Endodermal cell (in vitro differentiated cells): ENCODE results near the gene ZBTB20. TPM values are rescaled to one million over a fixed set of nuclear protein-coding genes. Genes with fewer than 3 reads are reported as not detected.

ENCODE experiments used
- DNase-seq: peaks from one replicate; pipeline ENCODE4 v3.0.0-alpha.2; 2017
- H3K27ac ChIP-seq: 2 replicates; pipeline ENCODE4 v1.5.1; 2013; ENCODE audit warnings: mild to moderate bottlenecking, low read depth, low read length, moderate library complexity
- H3K27me3 ChIP-seq: 2 replicates; pipeline ENCODE4 v1.6.1; 2013; ENCODE audit warnings: mild to moderate bottlenecking, low read length, moderate library complexity; ENCODE audit not compliant: insufficient read depth, control insufficient read depth, poor library complexity, severe bottlenecking
- H3K36me3 ChIP-seq: 2 replicates; pipeline ENCODE4 v1.7.0; 2013; ENCODE audit warnings: mild to moderate bottlenecking, low read length, moderate library complexity; ENCODE audit not compliant: control insufficient read depth, insufficient read depth
- H3K4me1 ChIP-seq: one replicate; pipeline ENCODE4 v1.7.0; 2013; ENCODE audit warnings: low read length; ENCODE audit not compliant: control insufficient read depth, insufficient read depth
- H3K4me3 ChIP-seq: 2 replicates; pipeline ENCODE4 v1.5.1; 2013; ENCODE audit warnings: mild to moderate bottlenecking, low read length, moderate library complexity
- H3K9ac ChIP-seq: 2 replicates; pipeline ENCODE4 v1.6.1; 2013; ENCODE audit warnings: mild to moderate bottlenecking, low read length, moderate library complexity; ENCODE audit not compliant: poor library complexity, severe bottlenecking; ENCODE audit errors: extremely low read depth
- H3K9me3 ChIP-seq: 2 replicates; pipeline ENCODE4 v1.6.1; 2013; ENCODE audit warnings: mild to moderate bottlenecking, low read length, moderate library complexity; ENCODE audit not compliant: control insufficient read depth
- H3K27ac Mint-ChIP-seq: 2 replicates; pipeline ENCODE4 v1.8.0; 2020; ENCODE audit warnings: mixed read lengths
- H3K27me3 Mint-ChIP-seq: 2 replicates; pipeline ENCODE4 v1.8.0; 2021; ENCODE audit warnings: mild to moderate bottlenecking, mixed read lengths; ENCODE audit not compliant: insufficient read depth
- H3K36me3 Mint-ChIP-seq: 2 replicates; pipeline ENCODE4 v1.8.0; 2020; ENCODE audit warnings: low read depth, mixed read lengths
- H3K4me1 Mint-ChIP-seq: 2 replicates; pipeline ENCODE4 v1.8.0; 2020; ENCODE audit warnings: mixed read lengths
- H3K4me3 Mint-ChIP-seq: 2 replicates; pipeline ENCODE4 v1.8.0; 2020; ENCODE audit warnings: mild to moderate bottlenecking, moderate library complexity, mixed read lengths
- H3K9me3 Mint-ChIP-seq: 2 replicates; pipeline ENCODE4 v1.8.0; 2020; ENCODE audit warnings: mild to moderate bottlenecking, mixed read lengths
- CTCF ChIP-seq: fragments of 200-600 bp; sonication (generic); conservative IDR thresholded peaks from 2 replicates; pipeline ENCODE4 v1.5.0; 2021; ENCODE audit warnings: antibody characterized with exemption, mild to moderate bottlenecking
- WGBS, 2 experiments: methylation state at CpG; one replicate each; pipeline versions ENCODE4 v1.1.5 to v1.1.7; 2013; ENCODE audit warnings: missing lambda C conversion rate in 2 of 2, mixed read lengths in 1 of 2; ENCODE audit not compliant: insufficient coverage in 1 of 2, insufficient read length in 1 of 2; 5-methylcytosine and 5-hydroxymethylcytosine counted together
- total RNA-seq, 2 donors: library from RNA; stranded (reverse); fragmentation: NEBNext Ultra II Directional in 1 of 2; extraction: Animal tissue kit (Norgen Biotek cat#: 25700) in 1 of 2; gene quantifications; 2 replicates in 1 of 2; 3 replicates in 1 of 2; pipeline ENCODE4 v1.2.1, GENCODE V29; 2021

The ZBTB20 gene
- total RNA-seq, 2 donors from 2014 or later: 1.6 to 2.9 TPM

DNA sequence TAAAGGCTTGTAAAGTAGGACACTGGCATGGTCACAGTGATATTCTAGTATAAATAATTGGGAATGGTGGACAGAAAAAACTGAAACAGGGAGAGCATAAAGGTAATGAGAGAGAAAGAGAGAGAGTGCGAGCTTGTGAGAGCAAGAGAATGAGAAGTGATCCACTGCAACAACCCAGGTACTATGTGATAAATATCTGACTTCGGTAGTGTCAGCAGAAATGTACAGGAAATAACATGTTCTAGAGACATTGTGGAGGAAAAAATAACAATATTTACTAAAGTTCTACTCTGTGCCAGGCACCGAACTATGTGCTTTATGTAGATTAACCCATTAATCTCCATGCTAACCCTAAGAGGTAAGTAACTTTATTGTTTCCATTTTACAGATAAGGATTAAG is 425.9 kb downstream of the ZBTB20 start:
- Mint-ChIP-seq H3K27ac (no peak overlapping the region), H3K4me1 (peaks cover 4% of the 10 kb centered on the region), H3K36me3 (no peaks in the 10 kb centered on the region), H3K27me3 (no peaks in the 10 kb centered on the region), H3K4me3 (no peak overlapping the region), H3K9me3 (no peaks in the 10 kb centered on the region)
- no peak for TF ChIP-seq CTCF
- no peak for DNase-seq
- Histone ChIP-seq H3K27ac (no peak overlapping the region), H3K9ac (no peak overlapping the region), H3K9me3 (no peaks in the 10 kb centered on the region), H3K4me3 (no peak overlapping the region), H3K36me3 (no peaks in the 10 kb centered on the region), H3K4me1 (no peaks in the 10 kb centered on the region), H3K27me3 (no peaks in the 10 kb centered on the region)
- 91 to 100% methylated on average over 2 to 3 of the region's 3 CpGs for WGBS, 2 experiments

DNA sequence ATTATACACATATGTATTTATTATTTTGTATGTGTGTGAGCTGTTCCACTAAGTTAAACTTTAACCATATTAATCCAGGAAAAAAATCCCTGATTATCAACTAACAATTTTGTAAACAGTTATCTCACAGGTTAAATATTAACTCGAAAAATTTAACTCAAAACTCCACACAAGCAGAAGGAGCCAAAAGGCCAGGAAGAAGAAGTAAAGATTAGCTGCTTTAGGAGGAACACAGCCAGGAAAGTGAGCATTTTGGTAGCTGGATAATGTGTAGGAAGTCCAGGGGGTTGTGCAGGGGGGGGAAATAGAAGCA is 428.2 kb downstream of the ZBTB20 start:
- Histone ChIP-seq H3K4me3 (no peak overlapping the region), H3K27ac (no peak overlapping the region), H3K36me3 (no peaks in the 10 kb centered on the region), H3K4me1 (no peaks in the 10 kb centered on the region), H3K9me3 (no peaks in the 10 kb centered on the region), H3K27me3 (no peaks in the 10 kb centered on the region), H3K9ac (no peak overlapping the region)
- Mint-ChIP-seq H3K36me3 (no peaks in the 10 kb centered on the region), H3K27ac (no peak overlapping the region), H3K4me1 (peaks cover 4% of the 10 kb centered on the region), H3K4me3 (no peak overlapping the region), H3K27me3 (no peaks in the 10 kb centered on the region), H3K9me3 (no peaks in the 10 kb centered on the region)
- TF ChIP-seq CTCF: no peak
- DNase-seq: no peak
- WGBS, 2 experiments: no CpG with 5 or more reads among the region's 1 CpG

DNA sequence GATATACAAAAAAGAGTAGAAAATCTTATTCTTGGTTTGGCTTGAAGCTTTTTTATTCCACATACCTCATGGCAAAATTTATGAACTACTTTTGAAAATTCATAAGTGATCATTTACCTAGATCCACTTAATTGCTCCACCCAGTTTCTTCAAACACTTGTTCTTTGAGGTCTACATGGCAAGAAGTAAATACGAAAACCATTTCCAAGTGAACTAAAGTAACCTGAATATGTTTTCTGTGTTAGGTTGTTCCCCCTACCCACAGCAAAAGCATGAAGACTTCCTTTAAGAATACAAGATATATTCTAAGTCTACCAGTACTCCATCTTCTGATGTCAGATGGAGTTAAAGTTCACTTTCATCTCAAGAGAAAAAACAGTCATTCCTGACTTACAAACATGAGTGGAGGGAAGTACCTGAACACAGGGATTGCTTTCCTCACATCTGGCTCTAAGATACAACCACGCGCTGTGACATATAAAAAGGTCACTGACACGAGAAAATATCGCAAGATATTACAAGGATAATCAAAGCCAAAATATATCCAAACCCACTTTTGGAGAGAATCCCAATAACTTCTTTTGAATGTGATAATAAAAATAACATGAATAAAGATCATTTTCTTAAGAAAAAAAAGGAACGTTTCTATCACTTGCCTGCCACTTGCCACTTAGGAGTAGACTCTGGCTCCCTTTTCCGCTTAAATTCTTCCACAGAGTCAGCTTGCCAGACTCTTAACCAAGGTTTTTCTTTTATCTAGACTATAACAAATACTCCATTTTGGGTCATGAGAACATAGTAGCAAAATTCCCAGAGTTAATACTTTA is 428.8 kb downstream of the ZBTB20 start:
- H3K9me3 Mint-ChIP-seq: no peaks in the 10 kb centered on the region
- H3K27ac Mint-ChIP-seq: no peak overlapping the region
- Histone ChIP-seq H3K9ac (no peak overlapping the region), H3K27ac (no peak overlapping the region), H3K27me3 (no peaks in the 10 kb centered on the region), H3K36me3 (no peaks in the 10 kb centered on the region), H3K4me3 (no peak overlapping the region), H3K9me3 (no peaks in the 10 kb centered on the region), H3K4me1 (no peaks in the 10 kb centered on the region)
- peaks cover 4% of the 10 kb centered on the region for H3K4me1 Mint-ChIP-seq
- H3K27me3 Mint-ChIP-seq: no peaks in the 10 kb centered on the region
- no peak for TF ChIP-seq CTCF
- no peaks in the 10 kb centered on the region for H3K36me3 Mint-ChIP-seq
- DNase-seq: no peak
- H3K4me3 Mint-ChIP-seq: no peak overlapping the region
- WGBS, 2 experiments: 95 to 100% methylated on average over 5 to 7 of the region's 7 CpGs
